HEK293T (cell line): ENCODE measurements around the gene MACROD2.

Source experiments
- ARNT ChIP-seq: fragments of 450-650 bp; IDR thresholded peaks from 2 replicates; pipeline ENCODE4 v1.6.1; 2017; ENCODE audit warnings: mild to moderate bottlenecking
- BHLHE40 ChIP-seq: fragments of 450-650 bp; IDR thresholded peaks from 2 replicates; pipeline ENCODE4 v1.6.1; 2016; ENCODE audit warnings: mild to moderate bottlenecking, moderate library complexity, borderline replicate concordance
- ELF4 ChIP-seq: fragments of 450-650 bp; IDR thresholded peaks from 2 replicates; pipeline ENCODE4 v1.6.1; 2017; ENCODE audit warnings: antibody characterized with exemption
- FOXA1 ChIP-seq: fragments of 450-650 bp; IDR thresholded peaks from 2 replicates; pipeline ENCODE4 v1.6.1; 2016; ENCODE audit warnings: mild to moderate bottlenecking
- FOXK2 ChIP-seq: fragments of 450-650 bp; IDR thresholded peaks from 2 replicates; pipeline ENCODE4 v1.6.1; 2016; ENCODE audit warnings: mild to moderate bottlenecking
- FOXM1 ChIP-seq: fragments of 450-650 bp; IDR thresholded peaks from 2 replicates; pipeline ENCODE4 v1.6.1; 2017; ENCODE audit warnings: mild to moderate bottlenecking, borderline replicate concordance
- HDGF ChIP-seq: fragments of 450-650 bp; IDR thresholded peaks from 2 replicates; pipeline ENCODE4 v1.6.1; 2017; ENCODE audit warnings: antibody characterized with exemption, borderline replicate concordance
- LEF1 ChIP-seq: fragments of 450-650 bp; IDR thresholded peaks from 2 replicates; pipeline ENCODE4 v1.6.1; 2017; ENCODE audit warnings: mild to moderate bottlenecking, borderline replicate concordance
- SP1 ChIP-seq: fragments of 450-650 bp; IDR thresholded peaks from 2 replicates; pipeline ENCODE4 v1.6.1; 2017
- SUZ12 ChIP-seq: fragments of 450-650 bp; IDR thresholded peaks from 2 replicates; pipeline ENCODE4 v1.6.1; 2016; ENCODE audit warnings: mild to moderate bottlenecking
- TARDBP ChIP-seq: fragments of 450-650 bp; IDR thresholded peaks from 2 replicates; pipeline ENCODE4 v1.6.1; 2016
- ZNF384 ChIP-seq: fragments of 450-650 bp; IDR thresholded peaks from 2 replicates; pipeline ENCODE4 v1.6.1; 2016

DNA sequence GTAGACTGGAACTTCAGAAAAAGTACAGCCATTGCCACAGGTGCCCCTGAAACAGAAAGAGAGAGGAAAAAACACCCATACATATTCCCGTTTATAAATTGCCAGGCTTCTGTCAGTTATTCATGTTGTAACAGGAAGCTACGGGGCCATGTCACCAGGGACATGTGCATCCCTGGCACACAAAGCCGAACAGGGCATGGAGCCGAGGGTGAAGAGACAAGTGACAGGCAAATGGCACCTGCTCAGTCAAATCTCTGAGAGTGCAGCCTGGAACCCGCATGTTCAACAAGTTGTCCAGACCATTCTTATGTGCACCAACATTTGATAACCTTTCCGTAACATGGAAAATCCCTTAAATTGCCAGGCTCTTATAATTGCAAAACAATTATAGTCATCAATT lies 1837.2 kb downstream of the MACROD2 start:
- TF ChIP-seq HDGF, result no peak
- TF ChIP-seq FOXM1, result no peak
- no peak for TF ChIP-seq FOXK2
- TF ChIP-seq ELF4, result no peak
- TF ChIP-seq SUZ12, result no peak
- TF ChIP-seq SP1, result no peak
- TF ChIP-seq ARNT, result no peak
- no peak for TF ChIP-seq LEF1
- TF ChIP-seq TARDBP, result no peak
- TF ChIP-seq BHLHE40, result no peak
- no peak for TF ChIP-seq FOXA1
- TF ChIP-seq ZNF384, result no peak
